ENCODE data around the gene NRP1.

DNA sequence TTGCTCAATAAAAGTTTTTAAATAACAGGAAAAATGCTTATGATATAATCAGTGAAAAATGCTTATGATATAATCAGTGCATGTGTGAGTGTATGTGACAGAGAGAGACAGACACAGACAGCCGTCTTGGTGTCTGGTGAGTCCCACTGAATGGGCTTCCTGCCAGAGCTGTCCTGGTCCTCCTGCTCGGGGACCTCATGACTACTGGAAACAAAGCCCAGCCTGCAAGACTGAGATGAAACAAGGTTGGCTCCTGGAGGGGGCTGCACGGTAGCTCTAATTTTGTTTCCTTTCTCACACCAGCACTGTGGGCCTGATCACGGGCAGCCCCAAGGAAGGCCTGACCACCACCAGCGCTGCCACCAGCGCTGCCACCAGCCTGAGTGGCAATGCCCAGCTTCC lies 57.3 kb downstream of the NRP1 start:
- TF ChIP-seq, protein P1, sequence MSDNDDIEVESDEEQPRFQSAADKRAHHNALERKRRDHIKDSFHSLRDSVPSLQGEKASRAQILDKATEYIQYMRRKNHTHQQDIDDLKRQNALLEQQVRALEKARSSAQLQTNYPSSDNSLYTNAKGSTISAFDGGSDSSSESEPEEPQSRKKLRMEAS (IDR thresholded peaks at IDR 0.05): no peak
- TF ChIP-seq EP300 (IDR thresholded peaks at IDR 0.05; ENCODE audit: borderline replicate concordance): no peak
- no peak for TF ChIP-seq RAD21 (IDR thresholded peaks at IDR 0.05; ENCODE audit: low read depth)
- TF ChIP-seq, protein P2, sequence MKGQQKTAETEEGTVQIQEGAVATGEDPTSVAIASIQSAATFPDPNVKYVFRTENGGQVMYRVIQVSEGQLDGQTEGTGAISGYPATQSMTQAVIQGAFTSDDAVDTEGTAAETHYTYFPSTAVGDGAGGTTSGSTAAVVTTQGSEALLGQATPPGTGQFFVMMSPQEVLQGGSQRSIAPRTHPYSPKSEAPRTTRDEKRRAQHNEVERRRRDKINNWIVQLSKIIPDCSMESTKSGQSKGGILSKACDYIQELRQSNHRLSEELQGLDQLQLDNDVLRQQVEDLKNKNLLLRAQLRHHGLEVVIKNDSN (IDR thresholded peaks at IDR 0.05): no peak
- TF ChIP-seq NFIC (IDR thresholded peaks at IDR 0.05): no peak
- no peak for TF ChIP-seq TCF12 (IDR thresholded peaks at IDR 0.05; ENCODE audit: low read depth)
- TF ChIP-seq YY1 (IDR thresholded peaks at IDR 0.05; ENCODE audit: low read depth): no peak
- no peak for TF ChIP-seq TAF1 (IDR thresholded peaks at IDR 0.05; ENCODE audit: low read depth)
